Measurements from ENCODE around the gene SLC40A1.

Gene SLC40A1

DNA sequence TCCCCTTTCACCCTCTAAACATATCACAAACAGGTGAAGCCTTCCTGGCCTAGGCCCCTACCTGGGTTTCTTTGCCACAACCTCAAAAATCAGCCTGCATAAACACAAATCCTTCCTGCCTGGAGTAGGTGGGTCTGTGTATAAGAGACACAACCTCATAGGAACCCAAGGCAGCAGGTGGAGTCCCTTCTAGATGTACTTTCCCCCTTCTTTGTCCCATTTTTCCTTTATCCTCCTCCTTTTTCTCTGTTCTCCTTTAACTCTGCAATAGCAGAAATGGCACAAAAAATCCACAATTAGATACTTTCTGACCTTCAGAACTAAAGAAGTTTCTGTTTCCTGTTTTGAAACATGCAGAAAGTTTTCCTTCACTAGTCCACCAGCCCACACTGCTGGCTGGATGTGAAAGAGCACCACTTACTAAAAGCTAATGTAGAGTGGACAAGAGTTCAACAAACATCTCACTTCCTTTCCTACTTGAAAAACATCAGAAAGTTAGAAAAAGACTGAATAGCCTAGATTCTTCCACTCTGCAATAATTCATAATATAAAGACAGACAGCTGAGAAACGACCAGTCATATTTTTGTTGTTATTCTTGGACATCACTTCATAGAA is 11.2 kb downstream of the SLC40A1 start:
- no peak for DNase-seq (ENCODE audit: low spot score)

- DNase-seq (ENCODE audit: low spot score): no peak
Observed at GRCh38 chr2:189566046-189566445, 14.5 kb downstream of the SLC40A1 start.

DNA sequence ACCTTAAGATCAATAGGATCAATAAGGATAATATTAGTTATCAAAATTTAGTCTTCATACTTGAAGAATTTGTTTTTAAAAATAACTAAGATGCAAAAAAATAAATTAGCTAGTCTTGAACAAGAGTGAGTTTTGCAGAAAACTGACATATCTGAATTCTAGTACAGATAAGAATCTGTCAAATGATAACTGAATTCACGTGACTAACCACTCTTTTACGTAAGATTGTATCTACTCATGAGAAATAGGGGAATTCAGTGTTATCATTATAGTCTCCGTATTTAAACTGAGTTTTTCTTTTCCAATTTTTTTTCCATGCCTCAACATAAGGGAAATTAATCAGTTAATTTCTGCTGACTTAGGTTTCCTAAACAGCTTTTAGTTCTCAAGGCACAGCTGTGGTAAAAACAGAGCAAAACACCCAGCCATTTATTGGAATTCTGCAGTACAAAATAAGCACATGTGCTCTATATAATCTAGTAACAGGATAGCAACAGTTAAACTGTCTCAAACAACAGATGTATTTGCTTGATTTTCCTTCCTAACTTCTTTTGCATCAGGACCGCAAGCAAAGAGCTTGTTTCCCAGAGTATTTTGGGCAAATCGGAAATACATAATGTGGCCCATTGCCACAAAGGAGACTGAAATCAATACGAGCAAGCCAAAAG is 19.1 kb downstream of the SLC40A1 start:
- no peak for DNase-seq (ENCODE audit: low spot score)

DNA sequence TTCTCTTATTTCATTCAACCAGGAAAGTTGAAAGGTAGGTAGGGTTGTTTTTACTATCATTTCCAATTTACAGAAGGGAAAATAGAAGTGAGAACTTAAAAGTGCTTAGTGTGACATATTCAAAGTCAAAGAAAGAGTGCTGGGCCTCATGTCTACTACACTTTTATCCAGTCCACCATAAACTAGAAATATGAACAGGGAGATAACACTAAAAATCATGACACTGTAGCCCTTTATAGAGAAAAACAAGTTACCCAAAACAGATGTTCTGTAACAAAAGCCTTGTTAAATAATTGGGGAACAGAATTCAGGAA is 20.4 kb downstream of the SLC40A1 start:
- DNase-seq (ENCODE audit: low spot score): no peak

- DNase-seq (ENCODE audit: low spot score): no peak
Observed at GRCh38 chr2:189559579-189560272, 20.9 kb downstream of the SLC40A1 start.

- no peak for DNase-seq (ENCODE audit: low spot score)
Observed at GRCh38 chr2:189558516-189559272, 21.9 kb downstream of the SLC40A1 start.

GRCh38 chr2:189557373-189557772 is 23.2 kb downstream of the SLC40A1 start:
- DNase-seq (ENCODE audit: low spot score): no peak

DNA sequence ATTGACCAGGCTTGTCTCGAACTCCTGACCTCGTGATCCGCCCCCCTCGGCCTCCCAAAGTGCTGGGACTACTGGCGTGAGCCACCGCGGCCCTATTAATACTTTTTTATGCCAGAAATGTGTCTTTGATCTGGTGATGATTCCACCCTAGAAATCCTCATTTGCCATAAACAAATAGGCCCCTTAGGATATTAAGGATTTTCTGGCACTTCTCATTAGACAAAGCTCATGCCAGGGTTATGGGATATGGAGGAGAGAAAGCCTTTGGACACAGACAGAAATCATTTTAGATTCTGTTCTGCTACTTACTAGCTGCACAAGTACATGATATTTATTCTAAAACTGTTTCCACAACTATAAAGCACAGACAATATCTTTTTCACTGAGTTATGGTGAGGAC is 24.1 kb downstream of the SLC40A1 start:
- DNase-seq (ENCODE audit: low spot score): no peak

- DNase-seq (ENCODE audit: low spot score): no peak
Observed at GRCh38 chr2:189555232-189555631, 25.4 kb downstream of the SLC40A1 start.

- no peak for DNase-seq (ENCODE audit: low spot score)
Observed at GRCh38 chr2:189553504-189554088, 27.0 kb downstream of the SLC40A1 start.

GRCh38 chr2:189552991-189553404 is 27.6 kb downstream of the SLC40A1 start:
- DNase-seq (ENCODE audit: low spot score): no peak

DNA sequence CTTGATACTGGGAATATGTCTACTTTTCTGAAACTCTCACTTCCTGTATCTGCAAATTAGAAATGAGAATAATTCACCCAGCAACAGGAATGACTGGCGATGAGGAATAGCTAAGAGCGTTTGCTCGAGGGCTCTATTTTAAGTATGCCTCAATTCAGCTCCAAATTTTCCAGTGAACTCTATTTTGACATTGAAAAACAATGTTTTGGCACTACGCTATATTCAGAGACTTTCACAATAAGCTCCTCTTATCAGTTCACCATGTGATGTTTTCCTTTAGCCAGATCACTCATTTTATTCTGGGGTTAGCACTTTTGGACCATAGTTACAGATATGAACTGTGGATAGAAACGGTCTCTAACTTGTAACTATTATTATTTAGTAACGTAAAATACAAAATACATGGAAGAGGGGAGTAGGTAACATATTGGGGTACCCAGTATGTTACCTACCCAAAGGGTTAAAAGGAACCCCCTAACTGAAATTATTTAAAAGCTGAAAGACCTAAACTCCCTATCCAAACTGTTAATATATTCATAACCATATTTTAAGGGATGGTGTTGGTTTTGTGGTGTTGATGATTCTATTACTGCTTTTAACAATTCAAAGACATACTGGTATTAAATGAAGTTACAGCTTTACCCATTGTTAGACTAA is 28.1 kb downstream of the SLC40A1 start:
- DNase-seq (ENCODE audit: low spot score): no peak

DNA sequence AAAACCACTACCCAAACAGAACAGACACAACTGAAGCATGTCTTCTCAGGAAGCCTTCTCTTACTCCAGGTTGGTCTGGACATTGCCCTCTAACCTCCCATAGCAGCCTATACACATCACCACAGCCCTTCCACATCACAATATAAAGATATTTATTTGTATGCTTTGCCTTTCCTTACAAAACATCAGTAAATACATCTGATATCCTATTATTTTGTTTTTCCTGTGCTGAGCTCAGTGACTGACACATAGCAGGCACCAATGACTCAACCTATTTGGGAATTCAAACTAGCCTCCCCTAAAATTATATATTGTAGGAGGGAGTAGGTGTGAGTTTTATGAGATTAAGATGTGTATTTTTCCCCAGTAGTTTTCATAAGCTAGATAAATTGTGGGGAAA is 28.8 kb downstream of the SLC40A1 start:
- DNase-seq (ENCODE audit: low spot score): no peak

- DNase-seq (ENCODE audit: low spot score): no peak
Observed at GRCh38 chr2:189549449-189549832, 31.1 kb downstream of the SLC40A1 start.

DNA sequence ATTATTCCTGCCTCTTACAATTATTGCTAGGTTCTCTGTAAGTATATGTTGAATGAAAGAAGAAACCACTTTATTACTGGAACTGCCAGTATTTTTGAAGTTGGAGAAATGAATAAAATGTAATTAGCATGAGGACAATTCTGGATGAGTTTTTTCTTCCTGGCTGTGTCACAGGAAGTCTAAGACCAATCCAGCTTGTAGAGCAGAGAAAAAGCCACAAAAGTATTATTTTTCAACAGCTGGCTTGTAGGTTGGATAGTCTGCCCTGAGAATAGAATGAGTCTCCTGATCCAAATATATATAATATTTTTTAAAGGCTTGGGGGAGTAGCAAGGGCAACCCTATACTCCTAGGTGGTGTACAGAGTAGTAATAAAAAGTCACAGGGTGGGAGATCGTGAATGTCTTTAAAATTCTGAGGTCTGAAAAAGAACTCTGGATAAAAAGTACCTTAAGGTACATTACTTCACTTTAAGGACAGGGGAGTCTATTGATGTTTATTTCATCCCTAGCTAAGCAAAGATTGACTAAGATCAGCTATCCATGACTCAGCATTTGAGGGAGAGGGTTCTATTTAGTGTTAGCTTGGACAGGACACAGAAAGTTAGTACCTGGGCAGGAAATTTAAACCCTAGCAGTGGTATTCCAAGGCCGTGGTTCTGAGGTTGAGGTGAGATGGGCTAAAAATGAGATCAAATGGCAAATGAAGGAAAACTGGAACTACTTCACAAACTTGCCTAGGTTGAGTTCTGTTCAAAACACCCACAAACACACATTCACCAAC is 31.7 kb downstream of the SLC40A1 start:
- no peak for DNase-seq (ENCODE audit: low spot score)

DNA sequence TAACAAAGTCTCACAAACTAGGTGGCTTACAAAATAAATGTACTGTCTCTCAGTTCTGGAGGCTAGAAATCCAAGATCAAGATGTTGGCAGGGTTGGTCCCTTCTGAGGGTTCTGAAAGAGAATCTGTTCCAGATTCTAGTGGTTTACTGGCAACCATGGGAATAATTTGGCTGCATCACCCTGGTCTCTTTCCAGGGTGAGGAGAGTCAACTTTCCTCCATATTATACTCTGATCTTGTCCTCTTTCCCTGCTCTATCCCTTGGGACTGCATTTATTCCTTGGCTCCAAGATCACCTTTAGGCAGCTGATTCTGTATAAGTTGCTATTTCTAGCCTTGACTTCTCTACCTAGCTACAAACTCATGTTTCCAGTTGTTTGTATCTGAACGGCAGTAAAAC is 35.2 kb downstream of the SLC40A1 start:
- DNase-seq (ENCODE audit: low spot score): no peak

GRCh38 chr2:189544318-189545042 is 36.1 kb downstream of the SLC40A1 start:
- no peak for DNase-seq (ENCODE audit: low spot score)

- no peak for DNase-seq (ENCODE audit: low spot score)
Observed at GRCh38 chr2:189543367-189543766, 37.2 kb downstream of the SLC40A1 start.

- DNase-seq (ENCODE audit: low spot score): no peak
Observed at GRCh38 chr2:189542145-189542882, 38.3 kb downstream of the SLC40A1 start.

DNA sequence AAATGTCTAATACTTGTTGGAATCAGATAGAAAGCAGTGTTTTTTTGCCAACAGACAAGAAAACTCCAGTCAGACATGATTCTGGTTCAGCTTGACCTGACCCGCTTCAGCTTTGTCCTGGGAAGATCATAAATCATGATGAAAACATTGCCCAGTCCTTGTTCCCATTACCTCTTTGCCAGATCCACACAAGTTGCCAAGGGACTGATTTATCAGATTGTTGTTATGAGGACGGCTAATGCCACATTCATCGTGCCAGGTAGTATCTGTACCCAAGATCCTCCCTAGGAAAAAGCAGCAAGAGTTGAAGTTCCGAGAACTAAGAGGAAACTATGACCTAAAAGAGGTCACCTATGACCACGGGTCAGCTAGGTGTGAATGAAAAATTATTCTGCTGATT is 39.0 kb downstream of the SLC40A1 start:
- DNase-seq (ENCODE audit: low spot score): no peak

All from cerebellar cortex (tissue), 1 donor.